Lower leg skin (tissue), 4 donors: ENCODE measurements around the gene ULBP3. TPM values are rescaled to one million over a fixed set of nuclear protein-coding genes. Genes with fewer than 3 reads are reported as not detected.
"Not testable (repeated sequence)": the region's sequence is repeated elsewhere in the genome, so short reads cannot be mapped to it uniquely, and the experiment has no call there.

Source experiments
- DNase-seq, 2 donors: peaks; one replicate each; pipeline ENCODE4 v3.0.0-alpha.2; 2019; ENCODE audit warnings: low spot score in 2 of 2
- H3K4me3 ChIP-seq: fragments of 200-600 bp; sonication (generic); 2 replicates; pipeline ENCODE4 v1.5.1; 2017; ENCODE audit warnings: mild to moderate bottlenecking, low read depth; ENCODE audit not compliant: poor library complexity, severe bottlenecking
- POLR2A ChIP-seq, 2 donors: fragments of 450-650 bp; IDR thresholded peaks; one replicate each; pipeline ENCODE4 v1.6.1; 2016 to 2017; ENCODE audit warnings: antibody characterized with exemption in 2 of 2, mild to moderate bottlenecking in 1 of 2, moderate library complexity in 1 of 2
- WGBS, 2 donors: methylation state at CpG; one replicate each; pipeline ENCODE4 v1.1.5; 2018; 5-methylcytosine and 5-hydroxymethylcytosine counted together
- intact Hi-C: fragments of 100-400 bp; cut with DNase I; formaldehyde crosslinking; loops from one replicate; pipeline ENCODE4 v1.15.0; 2023; ENCODE audit warnings: low total_unique reads
- total RNA-seq, 4 donors: library from RNA; depleted of rRNA; stranded (reverse); fragments of >200 nt; gene quantifications; one replicate each; pipeline ENCODE4 v1.1.0, GENCODE V29; 2016
- TF ChIP-seq, protein P1 (sequence below), 3 donors: fragments of 450-650 bp; IDR thresholded peaks; one replicate each; pipeline ENCODE4 v1.5.1; 2016; ENCODE audit warnings: antibody characterized with exemption in 3 of 3, mild to moderate bottlenecking in 3 of 3, moderate library complexity in 2 of 3

Gene ULBP3
- total RNA-seq, 4 donors from 2014 or later, result 1.2 to 2.4 (median 1.2) TPM; not detected in 1

DNA sequence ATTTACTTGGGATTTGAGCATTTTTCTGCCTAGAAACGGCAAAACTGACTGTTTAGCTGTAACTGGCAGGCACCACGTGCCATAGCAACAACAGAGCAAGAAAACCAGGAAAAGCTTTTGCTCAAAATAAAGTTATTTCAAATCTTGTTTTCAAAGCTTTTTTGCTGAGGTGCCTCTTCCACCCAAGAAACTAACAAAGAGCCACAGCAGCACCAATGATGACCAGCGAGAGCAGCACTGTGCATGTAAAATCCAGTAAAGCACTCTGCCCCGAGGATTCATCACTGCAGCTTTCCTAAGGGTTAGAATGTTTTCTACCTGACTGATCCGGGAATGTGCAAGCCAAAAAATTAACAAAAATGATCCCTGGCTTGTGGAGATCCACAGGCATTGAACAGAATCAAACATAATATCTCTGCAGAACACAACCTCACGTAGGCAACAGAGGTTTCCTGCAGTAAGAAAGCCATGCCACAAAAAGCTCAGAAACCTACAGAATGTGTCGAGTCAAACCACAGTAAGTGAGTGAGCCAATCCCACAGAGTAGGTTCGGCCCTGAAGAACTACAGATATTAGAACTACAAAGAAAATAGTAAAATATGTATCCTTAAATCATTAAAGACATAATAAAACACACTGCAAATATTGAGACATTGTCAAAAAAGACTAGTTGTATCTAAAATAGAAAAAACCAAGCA is 7.4 kb upstream of the ULBP3 start:
- TF ChIP-seq, protein P1, sequence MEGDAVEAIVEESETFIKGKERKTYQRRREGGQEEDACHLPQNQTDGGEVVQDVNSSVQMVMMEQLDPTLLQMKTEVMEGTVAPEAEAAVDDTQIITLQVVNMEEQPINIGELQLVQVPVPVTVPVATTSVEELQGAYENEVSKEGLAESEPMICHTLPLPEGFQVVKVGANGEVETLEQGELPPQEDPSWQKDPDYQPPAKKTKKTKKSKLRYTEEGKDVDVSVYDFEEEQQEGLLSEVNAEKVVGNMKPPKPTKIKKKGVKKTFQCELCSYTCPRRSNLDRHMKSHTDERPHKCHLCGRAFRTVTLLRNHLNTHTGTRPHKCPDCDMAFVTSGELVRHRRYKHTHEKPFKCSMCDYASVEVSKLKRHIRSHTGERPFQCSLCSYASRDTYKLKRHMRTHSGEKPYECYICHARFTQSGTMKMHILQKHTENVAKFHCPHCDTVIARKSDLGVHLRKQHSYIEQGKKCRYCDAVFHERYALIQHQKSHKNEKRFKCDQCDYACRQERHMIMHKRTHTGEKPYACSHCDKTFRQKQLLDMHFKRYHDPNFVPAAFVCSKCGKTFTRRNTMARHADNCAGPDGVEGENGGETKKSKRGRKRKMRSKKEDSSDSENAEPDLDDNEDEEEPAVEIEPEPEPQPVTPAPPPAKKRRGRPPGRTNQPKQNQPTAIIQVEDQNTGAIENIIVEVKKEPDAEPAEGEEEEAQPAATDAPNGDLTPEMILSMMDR (IDR thresholded peaks at IDR 0.05), result no peak
- no peak overlapping the region for H3K4me3 ChIP-seq
- intact Hi-C loops, result loop anchor here (10.0 kb wide), 1 partner anchor 738 kb away; no protein-coding TSS in a partner anchor
- WGBS, 2 donors, result 75 to 76% methylated on average over 8 of the region's 8 CpGs
- DNase-seq, result no peak

DNA sequence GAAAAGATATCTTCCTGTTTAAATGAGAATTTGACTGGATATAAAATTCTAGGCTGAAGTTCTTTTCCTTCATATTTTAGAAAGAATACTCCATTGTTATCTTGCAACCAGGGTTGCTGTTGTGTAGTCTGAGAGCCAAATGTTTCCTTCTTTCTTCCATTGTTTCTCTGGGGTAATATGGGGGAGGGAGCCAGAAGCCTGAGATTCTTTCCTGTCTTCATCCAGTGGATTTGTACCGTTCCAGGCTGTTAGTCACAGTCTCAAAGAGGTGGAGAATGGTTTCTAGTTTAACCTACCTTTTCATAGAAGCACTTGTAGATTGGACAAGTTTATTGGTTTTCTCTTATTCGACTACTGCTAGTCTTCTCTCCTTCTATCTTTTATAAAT is 6.1 kb upstream of the ULBP3 start:
- TF ChIP-seq POLR2A (IDR thresholded peaks at IDR 0.05), result no peak
- TF ChIP-seq, protein P1 (IDR thresholded peaks at IDR 0.05), result no peak
- WGBS, 2 donors, result 70 to 71% methylated on average over 2 of the region's 2 CpGs
- intact Hi-C loops, result loop anchor here (10.0 kb wide), 1 partner anchor 740 kb away; no protein-coding TSS in a partner anchor
- no peak overlapping the region for H3K4me3 ChIP-seq
- DNase-seq, result no peak

DNA sequence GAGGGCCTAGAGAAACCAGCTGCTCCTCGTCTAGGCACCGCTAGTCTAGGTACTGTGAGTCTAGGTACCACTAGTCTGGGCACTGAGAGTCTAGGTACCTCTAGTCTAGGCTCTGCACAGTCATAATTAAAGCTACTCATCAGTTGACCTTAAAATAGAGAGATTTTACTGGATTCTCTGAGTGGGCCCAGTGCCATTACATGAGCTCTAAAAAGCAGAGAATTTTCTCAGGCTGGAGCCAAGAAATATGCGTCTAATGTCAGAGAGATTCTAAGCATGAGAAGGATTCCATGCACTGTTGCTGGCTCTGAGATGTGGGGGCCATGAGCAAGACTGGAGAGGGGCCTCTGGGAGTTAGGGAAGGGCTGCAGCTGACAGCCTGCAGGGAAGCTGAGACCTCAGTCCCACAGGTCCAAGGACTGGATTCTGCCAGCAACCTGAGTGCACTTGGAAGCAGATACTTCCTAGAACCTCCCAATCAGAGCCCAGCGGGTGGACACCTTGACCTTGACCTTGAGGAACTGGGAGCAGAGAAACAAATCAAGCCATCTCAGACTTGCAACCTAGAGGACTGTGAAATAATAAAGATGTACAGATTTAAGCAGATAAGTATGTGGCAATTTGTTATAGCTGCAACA is 5.6 kb upstream of the ULBP3 start:
- intact Hi-C loops, result loop anchor here (10.0 kb wide), 1 partner anchor 740 kb away; no protein-coding TSS in a partner anchor
- H3K4me3 ChIP-seq, DNase-seq: not testable (repeated sequence)
- 80 to 90% methylated on average over 4 of the region's 4 CpGs for WGBS, 2 donors

DNA sequence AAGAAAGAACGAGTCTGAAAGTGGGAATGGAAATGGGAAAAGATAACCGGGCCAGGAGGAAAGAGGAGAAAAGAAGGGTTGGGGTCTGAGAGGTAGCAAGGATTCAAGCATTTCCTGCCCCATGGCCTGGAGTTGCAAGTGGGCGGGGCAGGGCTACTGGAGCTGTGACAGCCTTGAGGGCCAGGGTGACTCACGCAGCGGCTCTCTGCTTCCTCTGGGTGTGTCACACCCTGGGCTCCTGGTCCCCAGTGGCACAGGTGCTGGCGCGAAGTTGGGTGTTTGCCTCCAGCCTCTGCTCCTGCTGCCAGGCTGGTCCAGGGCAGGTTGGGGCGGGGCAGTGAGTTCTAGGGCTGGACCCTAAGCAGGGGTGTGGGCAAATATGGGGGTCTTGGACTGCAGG is 3.3 kb upstream of the ULBP3 start:
- no peak overlapping the region for H3K4me3 ChIP-seq
- DNase-seq, result peak; percentile 53 to 91
- 34 to 39% methylated on average over 8 of the region's 8 CpGs for WGBS, 2 donors
- TF ChIP-seq, protein P1 (IDR thresholded peaks at IDR 0.05), result no peak
- no peak for TF ChIP-seq POLR2A (IDR thresholded peaks at IDR 0.05)
- intact Hi-C loops, result loop anchor here (10.0 kb wide), 1 partner anchor 743 kb away; no protein-coding TSS in a partner anchor

DNA sequence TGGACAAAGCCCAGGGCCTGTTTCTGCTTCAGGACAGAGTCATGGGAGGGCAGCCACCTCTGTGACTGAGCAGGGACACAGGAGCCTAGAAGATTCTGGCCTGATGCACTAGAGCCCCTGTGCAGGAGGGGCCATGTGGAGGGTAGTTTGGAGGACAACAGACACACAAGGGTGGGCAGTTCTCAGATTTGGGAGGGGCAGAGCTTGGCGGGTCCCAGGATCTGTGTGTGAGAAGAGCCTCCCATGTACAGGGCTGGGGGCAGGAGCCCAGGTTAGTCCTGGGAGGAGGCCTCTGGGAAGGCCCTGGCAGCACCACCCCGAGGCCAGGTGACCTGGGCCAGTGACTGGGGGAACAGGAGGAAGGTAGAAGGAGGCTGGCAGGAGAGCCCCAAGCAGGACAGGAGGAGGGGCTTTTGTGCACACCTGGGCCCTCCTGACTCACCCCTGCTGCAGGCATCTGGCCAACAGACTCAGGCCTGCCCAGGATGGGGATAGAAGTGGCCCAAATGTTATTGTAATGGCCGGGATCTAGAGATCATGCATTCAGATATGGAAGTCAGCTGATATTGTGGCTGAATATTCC is 1.4 kb upstream of the ULBP3 start:
- no peak for DNase-seq
- WGBS, 2 donors, result 77 to 87% methylated on average over 3 of the region's 3 CpGs
- no peak for TF ChIP-seq POLR2A (IDR thresholded peaks at IDR 0.05)
- TF ChIP-seq, protein P1 (IDR thresholded peaks at IDR 0.05), result no peak
- intact Hi-C loops, result loop anchor here (10.0 kb wide), 1 partner anchor 744 kb away; no protein-coding TSS in a partner anchor
- H3K4me3 ChIP-seq, result no peak overlapping the region

DNA sequence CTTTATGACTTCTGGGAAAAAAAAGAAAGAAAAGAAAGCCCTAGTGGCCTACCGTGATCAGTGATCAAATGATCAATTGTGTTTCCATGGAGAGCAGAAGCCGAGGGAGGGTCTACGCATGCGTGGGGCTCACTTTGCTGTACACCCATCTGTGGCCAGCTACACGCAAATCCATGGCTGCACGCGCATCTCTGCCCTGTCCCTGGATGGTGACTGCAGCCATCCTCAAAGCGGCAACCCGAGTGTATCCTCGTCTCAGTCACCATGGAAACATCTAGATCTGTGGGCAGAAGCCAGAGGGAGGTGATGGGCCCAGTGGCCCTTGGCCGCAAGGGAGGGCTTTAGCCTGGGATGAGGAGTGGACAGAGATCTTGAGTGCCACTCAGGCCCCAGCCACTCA is 785 bp upstream of the ULBP3 start:
- TF ChIP-seq, protein P1 (IDR thresholded peaks at IDR 0.05), result no peak
- no peak for TF ChIP-seq POLR2A (IDR thresholded peaks at IDR 0.05)
- intact Hi-C loops, result loop anchor here (10.0 kb wide), 1 partner anchor 745 kb away; no protein-coding TSS in a partner anchor
- 90 to 91% methylated on average over 11 of the region's 11 CpGs for WGBS, 2 donors
- no peak overlapping the region for H3K4me3 ChIP-seq
- DNase-seq, result no peak
